HepG2 (cell line): ENCODE measurements around the gene PPP6R2. TPM values are rescaled to one million over a fixed set of nuclear protein-coding genes. Genes with fewer than 3 reads are reported as not detected.

ENCODE experiments used
- CREB3 ChIP-seq: sonication (generic); formaldehyde crosslinking; IDR thresholded peaks from 2 replicates; pipeline ENCODE4 v1.5.0; 2020; ENCODE audit warnings: missing genetic modification reagents
- FOSL1 ChIP-seq: sonication (generic); formaldehyde crosslinking; IDR thresholded peaks from 2 replicates; pipeline ENCODE4 v1.9.0; 2021; ENCODE audit warnings: missing genetic modification reagents, borderline replicate concordance
- RFX5 ChIP-seq: IDR thresholded peaks from 2 replicates; pipeline ENCODE4 v1.6.1; 2011; ENCODE audit warnings: low read depth, low read length, improper control_type of control experiment
- RXRA ChIP-seq: sonication (generic); formaldehyde crosslinking; IDR thresholded peaks from 2 replicates; pipeline ENCODE4 v1.5.1; 2020; ENCODE audit warnings: missing genetic modification reagents
- SRF ChIP-seq: IDR thresholded peaks from 2 replicates; pipeline ENCODE4 v1.6.1; 2011; ENCODE audit warnings: mild to moderate bottlenecking, low read depth, low read length, moderate library complexity
- ZBTB14 ChIP-seq: sonication (generic); formaldehyde crosslinking; IDR thresholded peaks from 2 replicates; pipeline ENCODE4 v1.4.0; 2020; ENCODE audit warnings: missing genetic modification reagents
- ZFP62 ChIP-seq: sonication (generic); formaldehyde crosslinking; IDR thresholded peaks from 2 replicates; pipeline ENCODE4 v1.4.0; 2020; ENCODE audit warnings: missing genetic modification reagents
- ZGPAT ChIP-seq: IDR thresholded peaks from 2 replicates; pipeline ENCODE4 v1.6.1; 2016; ENCODE audit warnings: mild to moderate bottlenecking
- ZNF256 ChIP-seq: sonication (generic); formaldehyde crosslinking; conservative IDR thresholded peaks from 2 replicates; pipeline ENCODE4 v1.4.0; 2020; ENCODE audit warnings: missing genetic modification reagents
- ZNF704 ChIP-seq: sonication (generic); formaldehyde crosslinking; IDR thresholded peaks from 2 replicates; pipeline ENCODE4 v1.8.1; 2023; ENCODE audit warnings: mild to moderate bottlenecking, inconsistent platforms, moderate library complexity, missing genetic modification reagents, borderline replicate concordance
- ZNF776 ChIP-seq: sonication (generic); formaldehyde crosslinking; IDR thresholded peaks from 2 replicates; pipeline ENCODE4 v1.4.0; 2020; ENCODE audit warnings: mild to moderate bottlenecking, missing genetic modification reagents
- polyA plus RNA-seq, 8 experiments: library from polyadenylated mRNA; depleted of rRNA in 3 of 8; stranded (reverse) in 7 of 8; unstranded in 1 of 8; fragments of >200 nt; fragmentation: Illumina TruSeq in 4 of 8; extraction: Trizol in 4 of 8; gene quantifications; 2 replicates each; pipeline versions ENCODE4 v1.2.1 to v1.2.3, GENCODE V29; 2011 to 2016; ENCODE audit warnings: low read depth in 4 of 8, missing spikeins in 1 of 8, mixed read lengths in 1 of 8; ENCODE audit not compliant: insufficient read depth in 1 of 8
- total RNA-seq, 5 experiments: library from RNA; depleted of rRNA; stranded (reverse); fragments of >200 nt; fragmentation: Illumina TruSeq; extraction: Trizol; gene quantifications; 2 replicates each; pipeline ENCODE4 v1.2.3, GENCODE V29; 2016; ENCODE audit warnings: low read depth in 1 of 5
- TF ChIP-seq, protein P1 (sequence below): sonication (generic); formaldehyde crosslinking; IDR thresholded peaks from 2 replicates; pipeline ENCODE4 v1.9.0; 2021; ENCODE audit warnings: mild to moderate bottlenecking, missing genetic modification reagents
- TF ChIP-seq, protein P2 (sequence below): sonication (generic); formaldehyde crosslinking; IDR thresholded peaks from 2 replicates; pipeline ENCODE4 v1.9.0; 2022; ENCODE audit warnings: missing genetic modification reagents, mild to moderate bottlenecking, borderline replicate concordance

Gene PPP6R2
- total and polyA plus RNA-seq, 2 of the 13 experiments (the other 11 are each of a cell fraction or from before 2014, with no cell fraction given) = 55.0 to 102 TPM

DNA sequence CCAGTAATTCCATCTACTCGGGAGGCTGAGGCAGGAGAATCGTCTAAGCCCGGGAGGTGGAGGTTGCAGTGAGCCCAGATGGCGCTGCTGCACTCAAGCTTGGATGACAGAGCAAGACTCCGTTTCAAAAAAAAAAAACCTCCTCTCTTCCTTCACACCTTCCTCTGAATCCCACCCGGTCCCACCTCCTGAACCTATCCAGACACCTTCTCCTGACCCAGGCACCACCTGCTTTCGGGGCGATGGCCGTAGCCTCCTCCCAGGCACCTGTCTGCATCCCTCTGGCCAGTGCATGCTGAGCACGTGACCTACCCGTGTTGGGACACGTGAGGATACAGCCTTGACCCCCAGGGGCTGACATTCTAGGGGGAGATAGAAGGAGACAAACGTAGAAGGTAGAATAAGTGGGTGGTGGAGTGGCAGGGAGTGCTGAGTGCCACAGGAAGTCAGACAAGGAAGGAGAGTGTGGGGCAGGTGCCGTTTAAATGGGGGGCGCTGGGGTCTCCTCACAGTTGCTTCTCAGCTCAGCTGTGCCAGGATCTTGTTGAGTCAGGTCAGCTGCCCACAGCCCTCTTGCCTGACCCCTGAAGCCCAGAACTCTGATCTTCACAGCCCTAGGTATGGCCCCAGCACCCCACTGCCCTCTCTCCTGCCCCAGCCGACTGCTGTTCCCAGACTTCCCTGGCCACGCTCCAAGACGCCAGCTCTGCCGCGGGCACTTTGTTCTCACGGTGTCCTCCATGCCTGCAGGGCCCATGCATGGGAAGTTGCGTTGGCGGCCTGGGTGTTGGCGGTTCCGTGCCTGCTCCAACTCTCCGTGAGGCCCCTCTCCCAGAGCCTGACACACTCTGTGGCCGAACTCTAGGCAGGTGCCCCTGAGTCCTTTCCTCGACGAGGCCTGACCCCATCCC lies 142.3 kb downstream of the PPP6R2 start (continued):
- TF ChIP-seq, protein P1, sequence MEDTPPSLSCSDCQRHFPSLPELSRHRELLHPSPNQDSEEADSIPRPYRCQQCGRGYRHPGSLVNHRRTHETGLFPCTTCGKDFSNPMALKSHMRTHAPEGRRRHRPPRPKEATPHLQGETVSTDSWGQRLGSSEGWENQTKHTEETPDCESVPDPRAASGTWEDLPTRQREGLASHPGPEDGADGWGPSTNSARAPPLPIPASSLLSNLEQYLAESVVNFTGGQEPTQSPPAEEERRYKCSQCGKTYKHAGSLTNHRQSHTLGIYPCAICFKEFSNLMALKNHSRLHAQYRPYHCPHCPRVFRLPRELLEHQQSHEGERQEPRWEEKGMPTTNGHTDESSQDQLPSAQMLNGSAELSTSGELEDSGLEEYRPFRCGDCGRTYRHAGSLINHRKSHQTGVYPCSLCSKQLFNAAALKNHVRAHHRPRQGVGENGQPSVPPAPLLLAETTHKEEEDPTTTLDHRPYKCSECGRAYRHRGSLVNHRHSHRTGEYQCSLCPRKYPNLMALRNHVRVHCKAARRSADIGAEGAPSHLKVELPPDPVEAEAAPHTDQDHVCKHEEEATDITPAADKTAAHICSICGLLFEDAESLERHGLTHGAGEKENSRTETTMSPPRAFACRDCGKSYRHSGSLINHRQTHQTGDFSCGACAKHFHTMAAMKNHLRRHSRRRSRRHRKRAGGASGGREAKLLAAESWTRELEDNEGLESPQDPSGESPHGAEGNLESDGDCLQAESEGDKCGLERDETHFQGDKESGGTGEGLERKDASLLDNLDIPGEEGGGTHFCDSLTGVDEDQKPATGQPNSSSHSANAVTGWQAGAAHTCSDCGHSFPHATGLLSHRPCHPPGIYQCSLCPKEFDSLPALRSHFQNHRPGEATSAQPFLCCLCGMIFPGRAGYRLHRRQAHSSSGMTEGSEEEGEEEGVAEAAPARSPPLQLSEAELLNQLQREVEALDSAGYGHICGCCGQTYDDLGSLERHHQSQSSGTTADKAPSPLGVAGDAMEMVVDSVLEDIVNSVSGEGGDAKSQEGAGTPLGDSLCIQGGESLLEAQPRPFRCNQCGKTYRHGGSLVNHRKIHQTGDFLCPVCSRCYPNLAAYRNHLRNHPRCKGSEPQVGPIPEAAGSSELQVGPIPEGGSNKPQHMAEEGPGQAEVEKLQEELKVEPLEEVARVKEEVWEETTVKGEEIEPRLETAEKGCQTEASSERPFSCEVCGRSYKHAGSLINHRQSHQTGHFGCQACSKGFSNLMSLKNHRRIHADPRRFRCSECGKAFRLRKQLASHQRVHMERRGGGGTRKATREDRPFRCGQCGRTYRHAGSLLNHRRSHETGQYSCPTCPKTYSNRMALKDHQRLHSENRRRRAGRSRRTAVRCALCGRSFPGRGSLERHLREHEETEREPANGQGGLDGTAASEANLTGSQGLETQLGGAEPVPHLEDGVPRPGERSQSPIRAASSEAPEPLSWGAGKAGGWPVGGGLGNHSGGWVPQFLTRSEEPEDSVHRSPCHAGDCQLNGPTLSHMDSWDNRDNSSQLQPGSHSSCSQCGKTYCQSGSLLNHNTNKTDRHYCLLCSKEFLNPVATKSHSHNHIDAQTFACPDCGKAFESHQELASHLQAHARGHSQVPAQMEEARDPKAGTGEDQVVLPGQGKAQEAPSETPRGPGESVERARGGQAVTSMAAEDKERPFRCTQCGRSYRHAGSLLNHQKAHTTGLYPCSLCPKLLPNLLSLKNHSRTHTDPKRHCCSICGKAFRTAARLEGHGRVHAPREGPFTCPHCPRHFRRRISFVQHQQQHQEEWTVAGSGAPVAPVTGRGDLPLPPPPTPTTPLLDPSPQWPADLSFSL = no peak
- TF ChIP-seq CREB3 (CRISPR knock-in tag) = peak; percentile 31; the same call in 1 of the 2 replicates
- no peak for TF ChIP-seq ZNF256 (CRISPR knock-in tag)
- TF ChIP-seq RXRA (CRISPR knock-in tag) = 0 out of 2 replicates have a peak, but pooled peaks have one; percentile 54
- TF ChIP-seq ZNF704 = no peak
- peak; percentile 81 for TF ChIP-seq ZGPAT (CRISPR knock-in tag)
- no peak for TF ChIP-seq ZNF776
- TF ChIP-seq ZFP62 (CRISPR knock-in tag) = no peak
- TF ChIP-seq SRF = no peak
- TF ChIP-seq ZBTB14 (CRISPR knock-in tag) = no peak
- no peak for TF ChIP-seq FOSL1 (CRISPR knock-in tag)
- TF ChIP-seq, protein P2, sequence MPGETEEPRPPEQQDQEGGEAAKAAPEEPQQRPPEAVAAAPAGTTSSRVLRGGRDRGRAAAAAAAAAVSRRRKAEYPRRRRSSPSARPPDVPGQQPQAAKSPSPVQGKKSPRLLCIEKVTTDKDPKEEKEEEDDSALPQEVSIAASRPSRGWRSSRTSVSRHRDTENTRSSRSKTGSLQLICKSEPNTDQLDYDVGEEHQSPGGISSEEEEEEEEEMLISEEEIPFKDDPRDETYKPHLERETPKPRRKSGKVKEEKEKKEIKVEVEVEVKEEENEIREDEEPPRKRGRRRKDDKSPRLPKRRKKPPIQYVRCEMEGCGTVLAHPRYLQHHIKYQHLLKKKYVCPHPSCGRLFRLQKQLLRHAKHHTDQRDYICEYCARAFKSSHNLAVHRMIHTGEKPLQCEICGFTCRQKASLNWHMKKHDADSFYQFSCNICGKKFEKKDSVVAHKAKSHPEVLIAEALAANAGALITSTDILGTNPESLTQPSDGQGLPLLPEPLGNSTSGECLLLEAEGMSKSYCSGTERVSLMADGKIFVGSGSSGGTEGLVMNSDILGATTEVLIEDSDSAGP (CRISPR knock-in tag) = peak; percentile 70
- no peak for TF ChIP-seq RFX5
